Measurements from ENCODE around the gene ANO1.
A peak's percentile ranks its signal among the peaks of the same experiment; 100 is the strongest.
"Not testable (repeated sequence)": the region's sequence is repeated elsewhere in the genome, so short reads cannot be mapped to it uniquely, and the experiment has no call there.

Gene ANO1

DNA sequence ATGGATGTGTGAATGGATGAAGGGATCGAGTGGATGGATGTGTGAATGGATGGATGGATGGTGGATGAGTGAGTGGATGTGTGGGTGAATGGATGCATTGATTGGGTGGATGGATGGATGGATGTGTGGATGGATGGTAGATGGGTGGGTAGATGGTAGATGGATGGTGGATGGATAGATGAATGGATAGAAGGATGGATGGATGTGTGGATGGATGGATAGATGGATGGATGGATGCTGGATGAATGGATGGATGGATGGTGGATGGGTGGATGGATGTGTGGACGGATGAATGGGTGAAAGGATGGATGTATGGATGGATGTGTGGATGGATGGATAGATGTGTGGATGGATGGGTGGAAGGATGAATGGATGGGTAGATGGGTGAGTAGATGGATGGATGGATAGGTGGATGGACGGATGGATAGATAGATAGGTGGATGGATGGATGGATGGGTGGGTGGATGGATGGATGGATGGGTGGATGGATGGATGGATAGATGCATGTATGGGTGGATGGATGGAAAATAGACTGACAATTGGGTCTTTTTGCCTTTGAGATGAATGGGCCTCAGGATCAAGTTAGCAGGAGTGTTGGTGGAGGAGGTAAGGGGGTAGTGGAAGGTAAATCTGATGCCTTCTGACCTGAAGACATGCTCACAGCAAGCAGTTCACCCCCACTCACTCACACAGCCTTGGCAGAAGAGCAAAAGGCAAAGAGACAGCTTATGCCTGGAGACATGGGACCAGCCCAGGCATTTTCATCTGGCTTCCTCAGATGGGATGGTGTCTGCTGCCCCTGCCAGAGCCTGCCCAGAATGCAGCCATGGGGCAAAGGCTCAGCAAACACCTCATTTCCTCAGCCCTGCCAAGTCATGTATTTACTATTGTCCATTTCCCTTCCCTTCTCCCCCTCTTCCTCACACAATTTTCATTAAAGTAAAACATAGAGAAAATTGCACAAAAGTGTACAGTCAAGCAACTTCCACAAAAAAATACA, 117.0 kb downstream of the ANO1 start:
- TF ChIP-seq, protein P1, sequence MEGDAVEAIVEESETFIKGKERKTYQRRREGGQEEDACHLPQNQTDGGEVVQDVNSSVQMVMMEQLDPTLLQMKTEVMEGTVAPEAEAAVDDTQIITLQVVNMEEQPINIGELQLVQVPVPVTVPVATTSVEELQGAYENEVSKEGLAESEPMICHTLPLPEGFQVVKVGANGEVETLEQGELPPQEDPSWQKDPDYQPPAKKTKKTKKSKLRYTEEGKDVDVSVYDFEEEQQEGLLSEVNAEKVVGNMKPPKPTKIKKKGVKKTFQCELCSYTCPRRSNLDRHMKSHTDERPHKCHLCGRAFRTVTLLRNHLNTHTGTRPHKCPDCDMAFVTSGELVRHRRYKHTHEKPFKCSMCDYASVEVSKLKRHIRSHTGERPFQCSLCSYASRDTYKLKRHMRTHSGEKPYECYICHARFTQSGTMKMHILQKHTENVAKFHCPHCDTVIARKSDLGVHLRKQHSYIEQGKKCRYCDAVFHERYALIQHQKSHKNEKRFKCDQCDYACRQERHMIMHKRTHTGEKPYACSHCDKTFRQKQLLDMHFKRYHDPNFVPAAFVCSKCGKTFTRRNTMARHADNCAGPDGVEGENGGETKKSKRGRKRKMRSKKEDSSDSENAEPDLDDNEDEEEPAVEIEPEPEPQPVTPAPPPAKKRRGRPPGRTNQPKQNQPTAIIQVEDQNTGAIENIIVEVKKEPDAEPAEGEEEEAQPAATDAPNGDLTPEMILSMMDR (IDR thresholded peaks at IDR 0.05; ENCODE audit: control insufficient read depth, insufficient read depth, low read depth, low read length, missing control alignments): no peak
- no peak for DNase-seq (ENCODE audit: low read depth)
- no peak overlapping the region for H3K4me3 ChIP-seq (ENCODE audit: control insufficient read depth, low read depth, low read length)

DNA sequence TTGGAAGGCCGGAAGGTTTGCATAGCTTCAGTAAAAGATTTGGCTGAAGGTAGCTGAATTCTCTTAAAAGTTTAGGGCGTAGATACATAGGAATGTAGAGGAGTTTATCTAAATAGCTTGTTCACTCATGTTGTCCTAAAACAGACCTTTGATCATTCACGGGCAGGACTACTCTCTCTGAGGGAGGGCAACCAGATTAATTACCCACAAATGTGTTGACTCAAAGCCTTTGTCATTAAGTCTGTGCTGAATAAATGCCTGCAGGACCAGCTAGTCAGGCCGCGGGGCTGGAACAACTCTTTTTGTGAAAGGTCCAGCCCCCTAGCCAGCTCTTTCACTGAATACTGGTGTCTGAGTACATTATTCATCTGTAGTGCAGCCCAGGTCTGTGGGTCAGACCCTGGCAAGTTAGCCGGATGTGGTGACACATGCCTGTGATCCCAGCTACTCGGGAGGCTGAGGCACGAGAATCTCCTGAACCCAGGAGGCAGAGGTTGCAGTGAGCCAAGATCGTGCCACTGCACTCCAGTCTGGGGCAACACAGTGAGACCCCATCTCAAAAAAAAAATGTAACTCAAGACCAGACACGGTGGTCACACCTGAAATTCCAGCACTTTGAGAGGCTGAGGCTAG, 122.2 kb downstream of the ANO1 start:
- H3K4me3 ChIP-seq (ENCODE audit: control insufficient read depth, low read depth, low read length): no peak overlapping the region
- TF ChIP-seq, protein P1 (IDR thresholded peaks at IDR 0.05; ENCODE audit: control insufficient read depth, insufficient read depth, low read depth, low read length, missing control alignments): no peak
- DNase-seq (ENCODE audit: low read depth): no peak

DNA sequence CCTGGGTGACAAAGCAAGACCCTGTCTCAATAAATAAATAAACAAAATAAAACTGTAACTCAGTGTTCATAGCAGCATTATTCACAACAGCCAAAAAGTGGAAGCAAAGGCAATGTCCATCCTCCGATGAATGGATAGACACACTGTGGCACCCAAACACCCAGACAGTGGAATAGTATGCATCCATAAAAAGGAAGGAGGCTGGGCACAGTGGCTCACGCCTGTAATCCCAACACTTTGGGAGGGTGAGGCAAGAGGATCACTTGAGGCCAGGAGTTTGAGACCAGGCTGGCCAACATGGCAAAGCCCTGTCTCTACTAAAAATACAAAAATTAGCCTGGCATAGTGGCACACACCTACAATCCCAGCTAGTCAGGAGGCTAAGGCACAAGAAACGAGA, 122.9 kb downstream of the ANO1 start:
- not testable (repeated sequence) for DNase-seq (ENCODE audit: low read depth); H3K4me3 ChIP-seq (ENCODE audit: control insufficient read depth, low read depth, low read length)

DNA sequence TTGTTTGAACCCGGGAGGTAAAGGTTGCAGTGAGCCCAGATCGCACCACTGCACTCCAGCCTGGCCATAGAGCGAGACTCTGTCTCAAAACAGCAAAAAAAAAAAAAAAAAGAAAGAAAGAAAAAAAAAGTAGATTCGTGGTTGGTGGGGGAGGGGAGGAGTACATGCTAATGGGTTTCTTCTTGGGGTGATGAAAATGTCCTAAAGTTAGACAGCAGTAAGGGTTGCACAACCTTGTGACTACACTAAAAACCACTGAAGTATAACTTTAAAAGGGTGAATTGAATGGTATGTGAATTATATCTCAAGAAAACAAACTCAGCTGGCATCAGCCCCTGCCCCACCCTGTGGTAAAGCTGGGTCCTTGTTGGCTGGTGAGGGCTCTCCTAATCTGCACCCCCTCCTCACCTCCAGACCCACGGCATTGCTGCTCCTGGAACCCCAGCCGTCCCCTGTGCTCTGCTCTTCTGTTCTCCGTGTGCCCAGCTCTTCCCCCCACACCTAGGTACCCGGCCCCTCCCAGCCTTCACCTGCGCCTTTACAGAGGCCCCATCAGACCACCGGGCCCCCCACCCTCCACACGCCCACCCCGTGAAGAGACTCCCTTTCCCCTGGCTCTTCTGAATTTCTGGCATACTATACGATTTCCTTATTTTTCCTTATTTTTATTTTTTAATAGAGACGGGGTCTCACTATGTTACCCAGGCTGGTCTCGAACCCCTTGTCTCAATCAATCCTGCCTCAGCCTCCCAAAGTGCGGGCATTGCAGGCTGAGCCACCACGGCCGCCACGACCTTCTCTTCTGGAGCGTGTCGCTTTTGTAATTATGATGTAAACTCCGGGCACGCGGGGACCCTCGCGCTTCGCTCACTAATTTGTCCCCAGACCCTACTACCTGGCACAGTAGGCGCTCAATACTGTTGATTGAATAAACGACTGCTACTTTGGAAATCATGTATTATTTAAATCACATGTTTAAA, 124.1 kb downstream of the ANO1 start:
- TF ChIP-seq, protein P1 (IDR thresholded peaks at IDR 0.05; ENCODE audit: control insufficient read depth, insufficient read depth, low read depth, low read length, missing control alignments): no peak
- DNase-seq (ENCODE audit: low read depth): no peak
- peak overlapping the region; percentile 85 for H3K4me3 ChIP-seq (ENCODE audit: control insufficient read depth, low read depth, low read length)

DNA sequence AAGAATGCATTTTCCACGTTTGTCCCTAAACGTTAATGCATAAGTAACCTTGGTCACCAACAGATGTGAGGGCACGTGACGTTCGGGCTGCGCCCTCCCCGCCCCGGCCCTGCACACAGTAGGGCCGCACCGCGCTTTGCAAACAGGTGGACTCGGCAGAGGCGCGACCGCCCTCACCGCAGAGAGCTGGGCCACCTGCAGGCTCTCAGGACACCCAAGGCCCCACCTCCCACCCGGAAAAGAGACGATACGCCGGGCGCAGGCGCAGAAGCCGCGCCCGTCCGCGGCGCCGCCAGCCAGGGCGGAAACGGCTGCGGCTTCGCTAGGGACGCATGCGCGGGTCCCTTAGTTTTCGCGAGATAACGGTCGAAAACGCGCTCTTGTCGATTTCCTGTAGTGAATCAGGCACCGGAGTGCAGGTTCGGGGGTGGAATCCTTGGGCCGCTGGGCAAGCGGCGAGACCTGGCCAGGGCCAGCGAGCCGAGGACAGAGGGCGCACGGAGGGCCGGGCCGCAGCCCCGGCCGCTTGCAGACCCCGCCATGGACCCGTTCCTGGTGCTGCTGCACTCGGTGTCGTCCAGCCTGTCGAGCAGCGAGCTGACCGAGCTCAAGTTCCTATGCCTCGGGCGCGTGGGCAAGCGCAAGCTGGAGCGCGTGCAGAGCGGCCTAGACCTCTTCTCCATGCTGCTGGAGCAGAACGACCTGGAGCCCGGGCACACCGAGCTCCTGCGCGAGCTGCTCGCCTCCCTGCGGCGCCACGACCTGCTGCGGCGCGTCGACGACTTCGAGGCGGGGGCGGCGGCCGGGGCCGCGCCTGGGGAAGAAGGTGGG, 125.0 kb downstream of the ANO1 start, which contains the start of gene FADD:
Gene FADD (plus strand): TSS at position 377 of the 831 bp plus-strand sequence. CDS start 164 bp downstream, at position 541.
- H3K4me3 ChIP-seq (ENCODE audit: control insufficient read depth, low read depth, low read length): peak within 1 kb of the TSS; percentile 85
- DNase-seq (ENCODE audit: low read depth): peak; percentile 58
- TF ChIP-seq, protein P1 (IDR thresholded peaks at IDR 0.05; ENCODE audit: control insufficient read depth, insufficient read depth, low read depth, low read length, missing control alignments): no peak

DNA sequence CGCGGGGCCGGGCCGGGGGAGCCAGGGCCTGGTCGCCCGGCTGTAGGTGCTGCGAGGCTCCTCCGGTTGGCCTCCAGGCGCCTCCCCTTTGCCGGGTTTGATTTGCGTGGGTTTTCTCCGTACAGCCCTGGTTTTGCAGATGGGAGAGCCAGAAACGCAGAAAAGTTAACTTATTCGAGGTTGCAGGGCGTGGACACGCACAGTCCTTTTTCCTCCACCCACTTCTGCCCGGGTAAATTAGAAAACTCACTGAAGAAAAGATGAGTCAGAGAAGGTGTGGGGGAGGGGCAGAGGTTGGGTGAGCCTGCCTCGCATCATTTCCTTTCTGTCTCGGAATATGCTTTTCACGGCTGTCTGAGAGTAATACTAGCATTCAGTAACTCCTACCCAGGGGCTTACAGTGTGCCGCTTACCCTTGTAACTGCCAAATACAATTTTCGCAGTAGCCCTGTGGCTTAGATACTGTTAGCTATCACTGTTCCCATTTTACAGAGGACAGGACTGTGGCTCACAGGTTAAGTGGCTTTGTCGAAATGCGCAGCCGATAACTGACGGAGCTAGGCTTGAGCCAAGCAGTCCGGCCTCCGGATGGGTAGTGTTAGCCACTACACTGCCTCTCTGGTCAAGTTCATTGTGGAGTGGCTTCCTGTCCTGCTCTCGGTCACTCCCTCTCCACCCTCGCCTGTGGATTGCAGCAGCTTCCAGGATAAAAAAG, 125.8 kb downstream of the ANO1 start:
- DNase-seq (ENCODE audit: low read depth): peak; percentile 50
- TF ChIP-seq, protein P1 (IDR thresholded peaks at IDR 0.05; ENCODE audit: control insufficient read depth, insufficient read depth, low read depth, low read length, missing control alignments): no peak
- H3K4me3 ChIP-seq (ENCODE audit: control insufficient read depth, low read depth, low read length): peak overlapping the region; percentile 85
